ENCODE results near the gene CERS5.
"Not testable (repeated sequence)": the region's sequence is repeated elsewhere in the genome, so short reads cannot be mapped to it uniquely, and the experiment has no call there.

Gene CERS5

DNA sequence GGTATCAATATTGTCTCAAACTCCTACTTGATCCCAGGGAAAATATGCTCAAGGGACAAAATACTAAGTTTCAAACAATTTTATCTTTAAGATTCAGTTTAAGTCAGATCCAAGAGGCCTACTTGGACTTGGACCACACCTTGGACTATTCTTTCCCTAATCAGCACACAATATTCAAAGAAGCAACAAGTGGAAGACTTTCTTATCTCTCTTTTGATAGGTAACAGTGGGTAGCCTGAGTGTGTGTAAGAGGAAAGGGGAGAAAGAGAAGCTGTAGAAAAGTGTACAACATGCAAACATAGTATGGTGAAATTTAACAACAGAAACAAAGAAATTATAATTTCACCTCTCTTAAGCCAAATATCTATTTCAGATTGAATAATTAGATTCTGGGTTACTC lies 6.5 kb downstream of the CERS5 start:
- TF ChIP-seq, protein P1, sequence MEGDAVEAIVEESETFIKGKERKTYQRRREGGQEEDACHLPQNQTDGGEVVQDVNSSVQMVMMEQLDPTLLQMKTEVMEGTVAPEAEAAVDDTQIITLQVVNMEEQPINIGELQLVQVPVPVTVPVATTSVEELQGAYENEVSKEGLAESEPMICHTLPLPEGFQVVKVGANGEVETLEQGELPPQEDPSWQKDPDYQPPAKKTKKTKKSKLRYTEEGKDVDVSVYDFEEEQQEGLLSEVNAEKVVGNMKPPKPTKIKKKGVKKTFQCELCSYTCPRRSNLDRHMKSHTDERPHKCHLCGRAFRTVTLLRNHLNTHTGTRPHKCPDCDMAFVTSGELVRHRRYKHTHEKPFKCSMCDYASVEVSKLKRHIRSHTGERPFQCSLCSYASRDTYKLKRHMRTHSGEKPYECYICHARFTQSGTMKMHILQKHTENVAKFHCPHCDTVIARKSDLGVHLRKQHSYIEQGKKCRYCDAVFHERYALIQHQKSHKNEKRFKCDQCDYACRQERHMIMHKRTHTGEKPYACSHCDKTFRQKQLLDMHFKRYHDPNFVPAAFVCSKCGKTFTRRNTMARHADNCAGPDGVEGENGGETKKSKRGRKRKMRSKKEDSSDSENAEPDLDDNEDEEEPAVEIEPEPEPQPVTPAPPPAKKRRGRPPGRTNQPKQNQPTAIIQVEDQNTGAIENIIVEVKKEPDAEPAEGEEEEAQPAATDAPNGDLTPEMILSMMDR (conservative IDR thresholded peaks at IDR 0.05; ENCODE audit: low read depth, low read length) = no peak
- H3K4me3 ChIP-seq (ENCODE audit: low read depth, low read length) = no peak overlapping the region
- no peak for DNase-seq (ENCODE audit: low read depth)

DNA sequence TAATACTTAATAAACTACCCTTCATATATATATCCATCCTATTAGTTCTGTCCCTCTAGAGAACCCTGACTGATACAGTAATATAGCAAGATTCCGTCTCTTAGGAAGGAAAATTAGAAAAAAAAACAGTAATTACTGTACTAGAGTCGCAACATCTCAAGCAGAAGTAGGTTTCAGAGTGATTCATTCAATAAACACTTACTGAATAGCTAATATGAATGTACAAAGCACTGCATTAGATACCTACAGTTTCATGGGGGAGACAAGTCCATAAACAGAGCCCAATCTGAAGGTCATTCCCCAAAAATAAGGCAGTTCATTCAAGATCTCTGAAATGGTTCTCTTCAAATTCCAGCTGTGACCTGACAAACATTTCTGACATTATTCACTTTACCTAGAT lies 9.9 kb downstream of the CERS5 start:
- TF ChIP-seq, protein P1 (conservative IDR thresholded peaks at IDR 0.05; ENCODE audit: low read depth, low read length) = no peak
- no peak overlapping the region for H3K4me3 ChIP-seq (ENCODE audit: low read depth, low read length)
- peak; percentile 26 for DNase-seq (ENCODE audit: low read depth)

DNA sequence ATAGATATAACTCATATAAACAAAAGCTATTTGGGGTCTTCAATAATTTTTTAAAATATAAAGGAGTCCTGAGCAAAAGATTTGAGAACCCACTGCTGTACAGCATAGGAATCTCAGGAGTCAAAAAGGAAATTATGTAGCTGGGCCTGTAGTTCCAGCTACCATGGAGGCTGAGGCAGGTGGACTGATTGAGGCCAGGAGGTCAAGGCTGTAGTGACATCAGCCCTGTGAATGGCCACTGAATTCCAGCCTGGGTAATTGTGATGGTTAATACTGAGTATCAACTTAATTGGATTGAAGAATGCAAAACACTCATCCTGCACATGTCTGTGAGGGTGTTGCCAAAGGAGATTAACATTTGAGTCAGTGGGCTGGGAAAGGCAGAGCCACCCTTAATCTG lies 10.5 kb downstream of the CERS5 start:
- TF ChIP-seq, protein P1 (conservative IDR thresholded peaks at IDR 0.05; ENCODE audit: low read depth, low read length) = no peak
- DNase-seq (ENCODE audit: low read depth) = no peak
- no peak overlapping the region for H3K4me3 ChIP-seq (ENCODE audit: low read depth, low read length)

DNA sequence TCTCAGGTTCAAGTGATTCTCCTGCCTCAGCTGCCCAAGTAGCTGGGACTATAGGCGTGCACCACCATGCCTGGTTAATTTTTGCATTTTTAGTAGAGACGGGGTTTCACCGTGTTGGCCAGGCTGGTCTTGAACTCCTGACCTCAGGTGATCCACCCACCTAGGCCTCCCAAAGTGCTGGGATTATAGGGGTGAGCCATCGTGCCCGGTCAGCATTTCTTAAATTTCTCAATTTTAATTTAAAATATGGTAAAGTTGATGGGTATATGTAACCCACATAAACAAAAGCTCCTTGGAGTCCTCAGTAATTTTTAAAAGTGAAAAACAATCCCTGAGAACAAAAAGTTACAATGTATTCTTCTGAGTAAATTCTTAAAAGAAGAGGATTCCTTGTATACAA lies 12.2 kb downstream of the CERS5 start:
- DNase-seq (ENCODE audit: low read depth); H3K4me3 ChIP-seq (ENCODE audit: low read depth, low read length): not testable (repeated sequence)

DNA sequence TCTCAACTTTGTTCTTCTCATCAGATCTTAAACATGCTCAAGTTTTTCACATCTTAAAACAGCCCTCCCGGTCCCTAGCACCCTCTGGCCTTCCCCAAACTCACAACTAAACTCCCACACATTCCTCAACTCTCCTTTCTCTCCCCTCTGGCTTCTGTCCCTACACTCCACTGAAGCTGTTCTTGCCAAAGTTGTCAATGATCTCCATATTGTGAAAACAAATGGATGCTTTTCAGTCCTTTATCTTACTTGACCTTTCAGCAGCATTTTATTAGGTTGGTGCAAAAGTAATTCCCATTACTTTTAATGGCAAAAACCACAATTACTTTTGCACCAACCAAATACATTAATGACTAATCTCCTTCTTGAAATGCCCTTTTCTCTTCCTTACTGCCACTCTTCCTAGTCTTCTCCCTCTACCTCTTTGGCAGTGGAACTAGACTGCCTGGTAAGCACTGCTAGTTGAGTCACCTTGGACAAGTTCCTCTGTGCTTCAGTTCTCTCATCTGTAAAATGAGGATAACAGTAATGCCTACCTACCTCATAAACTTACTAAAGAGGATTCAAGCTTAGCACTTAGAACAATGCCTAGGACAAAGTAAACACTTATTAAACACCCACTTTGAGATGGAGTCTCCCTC lies 16.0 kb downstream of the CERS5 start:
- DNase-seq (ENCODE audit: low read depth) = no peak
- H3K4me3 ChIP-seq (ENCODE audit: low read depth, low read length) = no peak overlapping the region
- TF ChIP-seq, protein P1 (conservative IDR thresholded peaks at IDR 0.05; ENCODE audit: low read depth, low read length) = no peak

DNA sequence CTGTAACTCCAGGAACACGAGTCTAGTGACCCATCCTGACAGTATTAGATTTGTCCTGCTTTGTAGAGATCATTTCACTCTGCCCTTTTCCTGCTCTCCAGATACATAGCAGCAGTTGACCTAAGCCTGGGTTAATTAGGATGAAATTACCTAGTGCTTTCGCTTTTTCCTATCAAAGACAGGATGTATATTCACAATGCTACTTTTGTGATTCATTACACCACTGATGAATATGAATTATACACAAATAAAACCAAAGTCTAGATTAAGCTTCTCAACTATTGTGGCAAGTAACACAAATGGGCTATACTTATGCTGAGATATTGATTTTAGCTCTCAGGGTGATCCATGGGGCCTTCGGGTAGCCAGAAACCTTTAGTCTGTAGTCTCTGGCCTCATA lies 17.9 kb downstream of the CERS5 start:
- TF ChIP-seq, protein P1 (conservative IDR thresholded peaks at IDR 0.05; ENCODE audit: low read depth, low read length) = no peak
- no peak overlapping the region for H3K4me3 ChIP-seq (ENCODE audit: low read depth, low read length)
- DNase-seq (ENCODE audit: low read depth) = no peak

DNA sequence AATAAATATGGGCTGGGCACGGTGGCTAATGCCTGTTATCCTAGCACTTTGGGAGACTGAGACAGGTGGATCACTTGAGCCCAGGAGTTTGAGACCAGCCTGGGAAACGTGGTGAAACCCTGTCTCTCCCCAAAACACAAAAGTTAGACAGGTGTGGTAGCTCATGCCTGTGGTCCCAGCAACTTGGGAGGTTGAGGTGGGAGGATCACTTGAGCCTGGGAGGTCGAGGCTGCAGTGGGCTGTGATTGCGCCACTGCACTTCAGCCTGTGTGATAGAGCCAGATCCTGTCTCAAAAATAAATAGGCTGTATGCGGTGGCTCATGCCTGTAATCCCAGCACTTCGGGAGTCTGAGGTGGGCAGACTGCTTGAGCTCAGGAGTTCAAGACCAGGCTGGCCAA lies 19.2 kb downstream of the CERS5 start:
- H3K4me3 ChIP-seq (ENCODE audit: low read depth, low read length); DNase-seq (ENCODE audit: low read depth): not testable (repeated sequence)

DNA sequence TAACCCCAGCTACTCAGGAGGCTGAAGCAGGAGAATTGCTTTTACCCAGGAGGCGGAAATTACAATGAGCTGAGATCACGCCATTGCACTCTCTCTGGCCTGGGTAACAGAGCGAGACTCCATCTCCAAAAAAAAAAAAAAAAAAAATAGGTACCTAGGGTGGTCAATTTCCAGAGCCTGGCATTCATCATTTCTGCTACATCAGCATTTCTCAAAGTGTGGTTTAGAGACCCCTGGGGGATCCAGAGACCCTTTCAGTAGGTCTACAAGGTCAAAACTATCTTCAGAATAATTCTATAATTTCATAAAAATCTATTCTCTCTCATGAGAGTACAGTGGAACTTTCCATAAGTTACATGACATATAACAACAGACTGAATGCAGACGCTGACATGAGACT lies 19.9 kb downstream of the CERS5 start:
- no peak for DNase-seq (ENCODE audit: low read depth)
- TF ChIP-seq, protein P1 (conservative IDR thresholded peaks at IDR 0.05; ENCODE audit: low read depth, low read length) = no peak
- no peak overlapping the region for H3K4me3 ChIP-seq (ENCODE audit: low read depth, low read length)
